Stimulated activated CD8-positive, alpha-beta memory T cell treated with anti-CD3 and anti-CD28 coated beads, Interleukin-4, amount 100 ng/mL, for 4 hours (primary cell): ENCODE data around the gene SLC25A6.
"Not testable (repeated sequence)": the region's sequence is repeated elsewhere in the genome, so short reads cannot be mapped to it uniquely, and the experiment has no call there.

ENCODE experiments used
- DNase-seq, 2 donors: peaks; one replicate each; pipeline ENCODE4 v3.0.0-alpha.2; 2020; ENCODE audit warnings: low read depth in 2 of 2, low spot score in 1 of 2

Gene SLC25A6

DNA sequence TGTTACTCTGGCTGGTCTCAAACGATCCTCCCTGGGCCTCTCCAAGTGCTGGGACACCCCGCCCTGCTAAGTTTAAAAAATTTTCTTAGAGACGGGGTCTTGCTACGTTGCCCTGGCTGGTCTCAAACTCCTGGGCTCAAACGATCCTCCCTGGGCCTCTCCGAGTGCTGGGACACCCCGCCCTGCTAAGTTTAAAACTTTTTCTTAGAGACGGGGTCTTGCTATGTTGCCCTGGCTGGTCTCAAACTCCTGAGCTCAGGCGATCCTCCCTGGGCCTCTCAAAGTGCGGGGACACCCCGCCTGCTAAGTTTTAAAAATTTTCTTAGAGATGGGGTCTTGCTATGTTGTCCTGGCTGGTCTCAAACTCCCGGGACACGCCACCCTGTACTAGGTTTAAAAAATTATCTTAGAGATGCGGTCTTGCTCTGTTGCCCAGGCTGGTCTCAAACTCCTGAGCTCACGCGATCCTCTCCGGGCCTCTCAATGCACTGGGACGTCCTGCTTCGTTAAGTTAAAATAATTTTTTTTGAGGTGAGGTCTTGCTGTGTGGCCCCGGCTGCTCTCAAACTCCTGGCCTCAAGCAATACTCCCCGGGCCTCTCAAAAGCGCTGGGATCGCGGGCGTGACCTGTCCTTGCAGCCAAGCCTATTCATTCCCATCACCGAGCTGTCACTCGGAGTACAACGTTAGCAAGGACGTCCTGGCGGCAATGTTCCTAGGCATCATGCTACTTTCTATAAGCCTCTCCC lies 1.1 kb downstream of the SLC25A6 start:
- DNase-seq: no peak

GRCh38 chrX:1389993-1390285 lies 2.0 kb downstream of the SLC25A6 start:
- DNase-seq: no peak

DNA sequence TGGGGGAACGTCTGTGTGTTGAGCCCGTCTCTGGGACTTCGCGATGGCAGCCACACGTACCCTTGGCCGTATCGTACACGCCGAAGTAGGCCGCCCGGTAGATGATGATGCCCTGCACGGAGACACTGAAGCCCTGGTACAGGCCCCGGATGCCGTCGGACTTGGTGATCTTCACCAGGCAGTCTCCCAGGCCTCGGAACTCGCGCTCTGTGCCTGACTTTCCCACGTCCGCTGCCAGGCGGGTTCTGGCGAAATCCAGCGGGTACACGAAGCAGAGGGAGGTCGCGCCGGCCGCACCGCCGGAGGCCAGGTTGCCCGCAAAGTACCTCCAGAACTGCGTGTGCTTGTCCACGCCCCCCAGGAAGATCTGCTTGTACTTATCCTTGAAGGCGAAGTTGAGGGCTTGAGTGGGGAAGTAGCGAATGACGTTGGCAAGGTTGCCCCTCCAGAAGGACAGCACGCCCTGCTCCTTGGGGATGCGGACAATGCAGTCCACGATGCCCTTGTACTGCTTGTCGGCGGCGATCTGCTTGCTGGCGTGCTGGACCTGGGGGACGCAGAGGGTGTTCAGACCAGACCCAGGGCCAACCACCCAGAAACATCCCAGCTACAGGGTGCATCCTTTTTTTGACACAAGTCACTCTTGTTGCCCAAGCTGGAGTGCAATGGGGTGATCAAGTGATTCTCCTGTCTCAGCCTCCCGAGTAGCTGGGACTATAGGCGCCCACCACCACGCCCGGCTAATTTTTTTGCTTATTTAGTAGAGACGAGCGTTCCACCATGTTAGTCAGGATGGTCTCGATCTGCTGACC lies 2.5 kb downstream of the SLC25A6 start:
- no peak for DNase-seq

DNA sequence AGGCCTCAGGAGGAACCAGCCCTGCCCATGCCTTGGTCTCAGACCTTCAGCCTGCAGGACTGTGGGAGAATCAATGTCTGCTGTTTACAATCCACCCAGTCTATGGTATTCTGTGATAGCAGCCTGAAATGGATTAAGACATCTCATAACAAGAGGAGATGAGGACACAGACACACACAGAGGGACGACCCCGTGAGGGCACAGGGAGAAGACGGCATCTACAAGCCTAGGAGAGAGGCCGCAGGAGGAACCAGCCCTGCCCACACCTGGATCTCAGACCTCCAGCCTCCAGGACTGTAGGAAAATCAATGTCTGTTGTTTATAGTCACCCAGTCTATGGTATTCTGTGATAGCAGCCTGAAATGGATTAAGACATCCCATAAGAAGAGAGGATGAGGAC lies 3.3 kb downstream of the SLC25A6 start:
- no peak for DNase-seq

- DNase-seq: no peak
Measured at GRCh38 chrX:1387141-1387776, 4.7 kb downstream of the SLC25A6 start.

DNA sequence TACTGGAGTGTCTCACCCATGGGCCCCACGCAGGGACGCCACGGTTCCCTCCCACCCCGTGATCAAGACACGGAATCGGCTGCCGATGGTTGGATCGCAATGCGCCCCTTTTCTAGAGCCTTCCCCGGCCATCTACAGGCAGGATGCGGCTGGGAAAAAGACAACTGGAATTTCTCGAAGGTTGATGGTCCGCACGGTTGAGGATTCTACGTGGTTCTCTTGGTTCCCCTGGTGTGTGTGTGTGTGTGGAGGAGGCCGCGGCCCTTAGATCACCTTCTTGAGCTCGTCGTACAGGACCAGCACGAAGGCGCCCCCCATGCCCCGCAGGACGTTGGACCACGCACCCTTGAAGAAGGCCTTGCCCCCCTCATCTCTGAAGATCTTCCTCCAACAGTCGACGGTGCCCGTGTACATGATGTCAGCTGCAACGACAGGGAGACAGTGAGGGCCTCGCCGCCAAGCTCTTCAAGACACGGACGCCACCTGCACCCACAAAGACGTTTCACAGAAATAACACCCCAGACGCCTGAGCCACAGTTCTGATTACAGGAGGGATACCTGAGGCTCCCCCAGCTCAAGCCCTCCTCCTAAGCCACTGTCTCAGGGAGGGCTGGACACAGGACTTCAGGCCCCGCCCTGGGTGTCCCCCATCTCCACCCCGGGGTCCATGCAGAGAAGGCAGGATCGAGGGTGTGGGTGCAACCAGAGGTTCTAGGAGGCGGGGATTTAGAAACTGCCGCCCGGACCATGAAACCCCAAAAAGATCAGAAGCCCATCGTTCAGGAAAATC lies 5.4 kb downstream of the SLC25A6 start:
- no peak for DNase-seq

DNA sequence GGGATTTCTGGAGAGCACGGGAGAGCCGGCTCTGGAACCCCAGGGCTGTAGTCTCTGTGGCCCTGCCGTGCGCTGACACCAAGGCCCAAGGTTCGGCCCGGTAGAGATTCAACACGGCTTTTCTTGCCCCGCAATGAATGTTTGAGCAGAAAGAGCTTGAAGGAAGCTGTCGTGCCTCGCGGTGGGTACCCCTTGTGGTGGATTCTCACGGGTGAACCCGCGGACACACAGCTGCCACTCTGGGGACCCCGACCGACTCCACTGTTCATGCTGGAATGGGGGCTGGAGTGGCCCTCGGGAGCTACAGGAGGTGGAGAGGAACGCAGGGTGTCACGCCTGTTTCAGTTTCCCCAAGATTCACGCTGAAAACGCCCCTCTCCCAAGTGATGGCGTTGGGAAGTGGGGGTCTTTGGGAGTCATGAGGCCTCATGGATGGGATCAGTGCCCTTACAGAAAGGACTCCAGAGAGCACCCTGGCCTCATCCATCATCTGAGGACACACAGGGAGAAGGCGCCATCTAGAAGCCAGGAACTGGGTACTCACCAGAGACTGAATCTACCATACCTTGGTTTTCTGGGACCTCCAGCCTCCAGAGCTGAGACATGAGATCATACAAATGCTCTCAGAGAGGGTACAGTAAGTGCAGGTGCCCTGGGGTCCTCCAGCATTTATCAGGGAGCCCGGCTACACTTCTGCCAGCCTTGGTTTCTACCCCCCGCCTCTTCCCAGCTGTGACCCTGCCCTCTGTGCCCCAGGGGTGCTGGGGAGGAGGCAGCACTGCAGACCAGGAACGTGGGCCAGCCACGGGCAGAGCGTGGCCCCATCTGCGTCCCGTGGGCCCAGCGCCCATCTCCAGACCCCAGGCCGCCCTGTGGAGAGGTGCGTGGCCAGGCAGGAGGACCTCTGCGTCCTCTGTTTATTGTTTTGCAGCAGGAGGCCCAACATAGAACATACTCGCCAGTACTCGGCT lies 6.4 kb downstream of the SLC25A6 start:
- DNase-seq: no peak

DNA sequence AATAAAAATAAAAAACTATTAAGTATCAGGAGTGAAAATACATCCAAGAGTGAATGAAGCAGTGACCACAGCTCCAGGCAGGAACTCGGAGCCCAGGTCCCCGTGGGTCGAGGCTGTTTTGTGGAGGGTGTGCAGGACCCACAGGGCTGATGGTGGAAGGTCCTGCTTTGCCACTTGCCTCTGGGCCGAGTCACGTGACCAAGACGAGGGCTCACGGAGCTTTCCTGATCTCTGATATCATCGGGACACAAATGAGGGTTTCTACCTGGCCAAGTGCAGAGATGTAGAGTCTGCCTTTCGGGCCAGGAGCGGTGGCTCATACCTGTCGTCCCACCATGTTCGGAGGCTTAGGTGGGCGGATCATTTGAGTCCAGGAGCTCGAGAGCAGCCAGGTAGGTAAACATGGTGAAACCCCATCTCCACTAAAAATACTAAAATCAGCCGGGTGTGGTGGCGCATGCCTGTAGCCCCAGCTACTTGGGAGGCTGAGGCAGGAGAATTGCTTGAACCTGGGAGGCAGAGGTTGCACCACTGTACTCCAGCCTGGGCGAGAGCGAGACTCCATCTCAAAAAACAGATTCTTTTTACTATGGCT lies 7.2 kb downstream of the SLC25A6 start:
- no peak for DNase-seq

DNA sequence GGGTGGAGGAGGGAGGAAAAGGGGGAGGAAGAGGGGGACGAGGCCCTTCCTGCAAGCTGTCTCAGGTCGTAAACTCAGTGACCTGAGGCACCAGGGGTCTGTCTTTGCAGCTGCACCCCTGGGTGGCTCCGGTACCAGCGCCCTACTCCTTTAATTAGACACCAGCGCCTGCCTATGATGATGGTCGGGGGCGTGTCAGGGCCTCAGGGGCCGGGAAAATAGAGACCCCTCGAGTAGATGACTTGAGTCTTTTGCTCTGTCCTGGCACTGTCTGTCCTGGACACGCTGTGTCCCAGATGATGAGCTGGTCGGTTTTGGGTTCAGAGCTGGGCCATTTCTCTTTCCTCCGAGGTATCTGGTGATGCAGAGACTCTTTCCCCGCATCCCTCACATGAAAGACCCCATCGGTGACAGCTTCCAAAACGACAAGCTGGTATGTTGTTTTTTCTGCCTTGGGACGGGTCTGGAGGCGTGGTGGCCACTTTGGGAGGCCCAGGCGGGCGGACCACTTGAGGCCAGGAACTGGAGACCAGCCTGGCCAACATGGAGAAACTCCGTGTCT lies 11.2 kb downstream of the SLC25A6 start:
- DNase-seq: no peak

DNA sequence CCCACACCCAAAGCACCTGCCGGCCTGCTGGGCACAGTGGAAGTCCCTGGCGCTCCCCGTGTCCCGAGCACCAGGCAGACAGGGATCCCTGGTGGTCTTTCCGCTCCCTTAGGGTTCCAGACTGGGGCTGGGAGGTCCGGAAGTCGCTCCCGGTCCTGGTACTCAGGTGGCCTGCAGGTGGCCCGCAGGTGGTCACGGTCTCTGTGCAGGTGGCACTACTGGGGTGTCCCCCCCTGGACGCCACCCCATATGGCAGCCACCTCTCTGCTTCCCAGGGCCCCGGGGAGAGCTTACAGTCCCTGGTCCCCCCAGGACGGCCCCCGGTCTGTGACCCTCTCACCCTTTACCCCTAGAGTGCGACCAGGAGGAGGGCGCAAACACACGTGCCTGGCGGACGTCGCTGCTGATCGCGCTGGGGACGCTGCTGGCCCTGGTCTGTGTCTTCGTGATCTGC lies 13.6 kb downstream of the SLC25A6 start:
- DNase-seq: no peak

GRCh38 chrX:1368385-1368698 lies 23.6 kb downstream of the SLC25A6 start:
- DNase-seq: no peak

GRCh38 chrX:1366363-1366762 lies 25.6 kb downstream of the SLC25A6 start:
- not testable (repeated sequence) for DNase-seq

DNA sequence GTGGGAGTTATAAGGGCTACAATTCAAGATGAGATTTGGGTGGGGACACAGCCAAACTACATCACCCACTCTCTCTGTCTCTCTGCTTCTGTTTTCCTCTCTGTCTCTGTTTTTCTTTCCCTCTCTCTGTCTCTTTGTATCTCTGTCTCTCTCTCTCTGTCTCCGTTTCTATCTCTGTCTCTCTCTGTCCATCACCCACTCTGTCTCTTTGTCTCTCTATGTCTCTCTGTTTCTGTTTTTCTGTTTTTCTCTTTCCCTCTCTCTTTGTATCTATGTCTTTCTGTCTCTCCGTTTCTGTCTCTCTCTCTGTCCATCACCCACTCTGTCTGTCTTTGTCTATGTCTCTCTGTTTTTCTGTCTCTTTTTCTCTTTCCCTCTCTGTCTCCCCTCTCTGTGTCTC lies 30.0 kb downstream of the SLC25A6 start:
- DNase-seq: no peak

DNA sequence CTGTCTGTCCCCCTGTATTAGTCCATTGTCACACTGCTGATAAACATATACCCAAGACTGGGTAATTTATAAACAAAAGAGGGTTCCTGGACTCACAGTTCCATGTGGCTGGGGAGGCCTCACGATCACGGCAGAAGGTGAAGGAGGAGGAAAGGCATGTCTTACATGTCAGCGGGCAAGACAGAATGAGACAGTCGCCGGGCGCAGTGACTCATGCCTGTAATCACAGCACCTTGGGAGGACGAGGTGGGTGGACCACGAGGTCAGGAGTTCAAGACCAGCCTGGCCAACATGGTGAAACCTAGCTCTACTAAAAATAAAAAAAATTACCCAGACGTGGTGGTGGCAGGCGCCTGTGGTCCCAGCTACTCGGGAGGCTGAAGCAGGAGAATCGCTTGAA lies 30.6 kb downstream of the SLC25A6 start:
- no peak for DNase-seq

- no peak for DNase-seq
Measured at GRCh38 chrX:1360171-1360570, 31.7 kb downstream of the SLC25A6 start.

GRCh38 chrX:1359477-1359873 lies 32.4 kb downstream of the SLC25A6 start:
- no peak for DNase-seq

- no peak for DNase-seq
Measured at GRCh38 chrX:1358793-1359476, 33.0 kb downstream of the SLC25A6 start.

GRCh38 chrX:1357993-1358392 lies 33.9 kb downstream of the SLC25A6 start:
- DNase-seq: no peak
